Measurements from ENCODE around the gene IGLL5.

The IGLL5 gene

DNA sequence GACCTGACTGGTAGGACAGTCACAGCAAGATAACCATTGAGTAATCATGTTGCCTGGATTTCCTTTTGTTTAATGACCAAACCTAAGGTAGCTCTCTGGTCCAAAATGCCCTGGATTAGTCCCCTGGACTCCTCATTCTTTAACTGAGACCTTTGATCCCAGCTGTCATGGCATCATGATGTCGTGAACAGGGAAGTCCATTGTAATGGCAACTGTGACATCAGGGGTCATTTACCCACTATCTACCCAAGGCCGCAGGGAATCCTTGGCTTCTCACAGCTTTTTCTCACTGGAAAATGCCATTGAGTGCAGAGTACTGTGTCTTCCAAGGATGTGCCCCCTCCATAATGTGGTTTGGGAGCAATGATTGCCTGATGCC is 29.1 kb upstream of the IGLL5 start:
- no peak for DNase-seq
- Histone ChIP-seq H3K27ac (ENCODE audit: insufficient read depth, low read length, poor library complexity, severe bottlenecking) (no peak overlapping the region), H3K36me3 (ENCODE audit: control insufficient read depth, insufficient read depth, low read length) (no peaks in the 10 kb centered on the region), H3K4me1 (ENCODE audit: control insufficient read depth, insufficient read depth, low read length, poor library complexity, severe bottlenecking) (no peaks in the 10 kb centered on the region), H3K9me3 (ENCODE audit: control insufficient read depth, low read length) (no peaks in the 10 kb centered on the region), H3K4me3 (ENCODE audit: insufficient read depth, low read depth, low read length, poor library complexity, severe bottlenecking) (no peak overlapping the region), H3K27me3 (replicated peaks; ENCODE audit: control insufficient read depth, insufficient read depth, low read length, poor library complexity, severe bottlenecking) (no peaks in the 10 kb centered on the region)

DNA sequence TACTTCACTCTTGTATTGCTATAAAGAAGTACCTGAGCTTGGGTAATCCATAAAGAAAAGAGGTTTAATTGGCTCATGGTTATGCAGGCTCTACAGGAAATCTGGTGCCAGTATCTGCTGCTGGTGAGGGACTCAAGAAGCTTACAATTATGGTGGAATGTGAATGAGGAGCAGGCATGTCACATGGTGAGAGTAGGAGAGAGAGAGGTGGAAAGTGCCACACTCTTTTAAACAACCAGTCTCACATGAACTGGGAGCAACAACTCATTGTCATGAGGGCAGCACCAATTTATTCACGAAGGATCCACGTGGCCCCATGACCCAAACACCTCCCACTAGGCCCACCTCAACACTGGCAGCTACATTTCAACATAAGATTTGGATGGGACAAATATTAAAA is 24.6 kb upstream of the IGLL5 start:
- Histone ChIP-seq H3K27ac (ENCODE audit: insufficient read depth, low read length, poor library complexity, severe bottlenecking) (no peak overlapping the region), H3K27me3 (replicated peaks; ENCODE audit: control insufficient read depth, insufficient read depth, low read length, poor library complexity, severe bottlenecking) (no peaks in the 10 kb centered on the region), H3K9me3 (ENCODE audit: control insufficient read depth, low read length) (no peaks in the 10 kb centered on the region), H3K4me1 (ENCODE audit: control insufficient read depth, insufficient read depth, low read length, poor library complexity, severe bottlenecking) (peaks cover 24% of the 10 kb centered on the region), H3K4me3 (ENCODE audit: insufficient read depth, low read depth, low read length, poor library complexity, severe bottlenecking) (no peak overlapping the region), H3K36me3 (ENCODE audit: control insufficient read depth, insufficient read depth, low read length) (no peaks in the 10 kb centered on the region)
- no peak for DNase-seq

DNA sequence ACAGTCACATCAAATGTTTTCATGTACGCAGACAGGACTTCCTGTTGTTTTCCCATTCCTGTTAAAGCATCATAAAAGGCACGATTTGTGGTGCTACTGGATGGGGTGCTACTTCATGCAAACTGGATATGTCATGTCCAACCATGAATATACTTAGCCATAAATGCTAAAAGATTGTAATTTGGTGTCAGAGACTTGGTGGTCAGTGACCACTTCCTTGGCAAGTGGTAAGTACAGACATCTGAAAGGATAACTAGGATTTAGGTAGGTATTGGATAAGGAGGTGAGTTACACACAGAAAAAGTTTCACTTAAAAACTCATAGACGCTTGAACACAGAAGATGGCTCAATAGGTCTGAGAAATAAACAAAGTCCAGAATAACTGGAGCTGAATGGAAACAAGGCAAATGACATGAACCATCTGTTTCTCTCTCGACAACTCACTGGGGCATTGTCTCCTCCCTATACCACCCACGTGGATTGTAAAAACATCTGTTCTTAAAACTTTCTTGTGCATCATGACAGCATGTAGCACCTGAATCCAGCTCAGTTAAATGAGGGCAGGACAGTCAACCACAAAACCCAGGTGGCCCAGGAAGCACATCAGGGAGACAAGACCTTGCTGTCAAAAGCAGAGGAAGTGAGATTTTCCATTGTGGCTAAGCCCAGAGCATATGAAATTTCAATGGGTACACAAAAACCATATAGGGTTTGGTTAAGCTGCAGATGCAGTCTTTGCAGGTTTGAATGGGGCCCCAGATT is 22.1 kb upstream of the IGLL5 start:
- H3K9me3 ChIP-seq (ENCODE audit: control insufficient read depth, low read length): no peaks in the 10 kb centered on the region
- H3K27ac ChIP-seq (ENCODE audit: insufficient read depth, low read length, poor library complexity, severe bottlenecking): no peak overlapping the region
- H3K4me1 ChIP-seq (ENCODE audit: control insufficient read depth, insufficient read depth, low read length, poor library complexity, severe bottlenecking): peaks cover 24% of the 10 kb centered on the region
- H3K4me3 ChIP-seq (ENCODE audit: insufficient read depth, low read depth, low read length, poor library complexity, severe bottlenecking): no peak overlapping the region
- H3K36me3 ChIP-seq (ENCODE audit: control insufficient read depth, insufficient read depth, low read length): no peaks in the 10 kb centered on the region
- H3K27me3 ChIP-seq (replicated peaks; ENCODE audit: control insufficient read depth, insufficient read depth, low read length, poor library complexity, severe bottlenecking): no peaks in the 10 kb centered on the region
- no peak for DNase-seq

DNA sequence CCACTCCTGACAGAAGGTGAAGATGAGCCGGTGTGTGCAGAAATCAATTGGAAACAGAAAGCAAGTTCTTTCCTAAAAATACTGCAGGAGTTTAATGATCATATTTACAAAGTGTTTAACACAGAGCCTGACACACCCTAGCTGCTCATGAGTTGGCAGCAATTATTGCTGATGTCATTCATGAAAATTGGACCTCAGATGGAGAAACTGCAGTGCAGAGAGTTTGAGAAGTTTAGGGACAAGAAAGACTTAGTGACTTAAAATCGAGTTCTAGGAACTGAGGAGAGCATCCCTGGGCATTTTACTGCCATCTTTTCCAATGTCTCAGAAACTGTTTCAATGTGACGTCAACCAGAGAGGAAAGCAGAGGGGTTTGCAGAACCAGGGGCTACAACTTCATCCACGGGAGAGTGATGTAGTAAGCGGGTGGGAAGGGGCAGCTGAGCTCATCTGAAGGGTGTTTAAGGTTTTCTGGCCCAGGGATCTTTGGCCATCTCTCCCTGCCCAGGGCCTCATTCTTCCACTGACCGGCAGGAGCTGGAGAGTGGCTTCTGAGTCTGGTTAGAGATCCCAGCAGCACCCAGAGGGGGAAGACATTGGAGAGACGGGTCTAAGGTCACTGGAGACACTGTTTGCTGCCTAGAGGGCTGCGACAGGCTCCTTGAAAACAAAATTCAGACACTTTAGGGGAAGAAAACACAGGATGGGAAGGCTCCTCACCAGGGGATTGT is 21.1 kb upstream of the IGLL5 start:
- H3K4me1 ChIP-seq (ENCODE audit: control insufficient read depth, insufficient read depth, low read length, poor library complexity, severe bottlenecking): peaks cover 24% of the 10 kb centered on the region
- no peak overlapping the region for H3K4me3 ChIP-seq (ENCODE audit: insufficient read depth, low read depth, low read length, poor library complexity, severe bottlenecking)
- H3K27me3 ChIP-seq (replicated peaks; ENCODE audit: control insufficient read depth, insufficient read depth, low read length, poor library complexity, severe bottlenecking): no peaks in the 10 kb centered on the region

DNA sequence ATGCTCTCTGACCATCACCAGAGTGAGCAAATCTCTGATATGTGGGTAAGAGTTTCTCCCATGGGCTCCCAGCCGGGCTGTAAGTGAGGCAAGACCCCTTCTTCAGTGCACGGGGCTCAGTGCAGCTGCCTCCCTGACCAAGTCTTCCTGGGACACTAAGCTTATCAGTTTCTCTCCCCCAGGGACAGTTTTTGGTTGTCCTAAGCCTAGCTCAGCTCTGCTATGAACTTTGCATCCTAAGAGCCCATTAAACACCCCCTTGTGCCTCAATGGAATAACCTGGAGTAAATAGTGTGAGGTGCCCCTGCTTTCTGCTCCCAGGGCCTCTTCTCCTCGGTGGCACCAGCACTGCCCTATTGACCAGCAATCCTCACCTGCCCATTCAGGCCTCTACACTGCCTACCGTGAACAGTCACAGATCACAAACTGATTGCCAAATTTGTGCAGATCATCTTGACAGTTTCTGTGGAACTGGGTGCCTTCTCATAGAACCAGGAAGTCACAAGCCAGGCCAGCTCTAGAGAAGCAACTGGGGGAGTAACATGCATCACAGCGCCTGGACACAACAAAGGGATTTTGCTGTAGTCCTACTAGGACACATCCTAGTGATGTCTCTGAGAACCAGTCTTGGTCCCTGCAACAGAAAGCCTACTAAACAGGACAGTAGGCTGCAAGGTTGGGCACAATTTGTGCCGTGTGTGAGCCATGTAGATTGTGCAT is 19.5 kb upstream of the IGLL5 start:
- no peak overlapping the region for H3K4me3 ChIP-seq (ENCODE audit: insufficient read depth, low read depth, low read length, poor library complexity, severe bottlenecking)
- no peak for DNase-seq
- no peaks in the 10 kb centered on the region for H3K36me3 ChIP-seq (ENCODE audit: control insufficient read depth, insufficient read depth, low read length)
- H3K9me3 ChIP-seq (ENCODE audit: control insufficient read depth, low read length): no peaks in the 10 kb centered on the region
- H3K27ac ChIP-seq (ENCODE audit: insufficient read depth, low read length, poor library complexity, severe bottlenecking): no peak overlapping the region
- H3K27me3 ChIP-seq (replicated peaks; ENCODE audit: control insufficient read depth, insufficient read depth, low read length, poor library complexity, severe bottlenecking): no peaks in the 10 kb centered on the region
- peaks cover 24% of the 10 kb centered on the region for H3K4me1 ChIP-seq (ENCODE audit: control insufficient read depth, insufficient read depth, low read length, poor library complexity, severe bottlenecking)

More for the DNA sequence above, 21.1 kb upstream of the IGLL5 start:
- Histone ChIP-seq H3K9me3 (ENCODE audit: control insufficient read depth, low read length) (no peaks in the 10 kb centered on the region), H3K36me3 (ENCODE audit: control insufficient read depth, insufficient read depth, low read length) (no peaks in the 10 kb centered on the region), H3K27ac (ENCODE audit: insufficient read depth, low read length, poor library complexity, severe bottlenecking) (no peak overlapping the region)
- DNase-seq: no peak

DNA sequence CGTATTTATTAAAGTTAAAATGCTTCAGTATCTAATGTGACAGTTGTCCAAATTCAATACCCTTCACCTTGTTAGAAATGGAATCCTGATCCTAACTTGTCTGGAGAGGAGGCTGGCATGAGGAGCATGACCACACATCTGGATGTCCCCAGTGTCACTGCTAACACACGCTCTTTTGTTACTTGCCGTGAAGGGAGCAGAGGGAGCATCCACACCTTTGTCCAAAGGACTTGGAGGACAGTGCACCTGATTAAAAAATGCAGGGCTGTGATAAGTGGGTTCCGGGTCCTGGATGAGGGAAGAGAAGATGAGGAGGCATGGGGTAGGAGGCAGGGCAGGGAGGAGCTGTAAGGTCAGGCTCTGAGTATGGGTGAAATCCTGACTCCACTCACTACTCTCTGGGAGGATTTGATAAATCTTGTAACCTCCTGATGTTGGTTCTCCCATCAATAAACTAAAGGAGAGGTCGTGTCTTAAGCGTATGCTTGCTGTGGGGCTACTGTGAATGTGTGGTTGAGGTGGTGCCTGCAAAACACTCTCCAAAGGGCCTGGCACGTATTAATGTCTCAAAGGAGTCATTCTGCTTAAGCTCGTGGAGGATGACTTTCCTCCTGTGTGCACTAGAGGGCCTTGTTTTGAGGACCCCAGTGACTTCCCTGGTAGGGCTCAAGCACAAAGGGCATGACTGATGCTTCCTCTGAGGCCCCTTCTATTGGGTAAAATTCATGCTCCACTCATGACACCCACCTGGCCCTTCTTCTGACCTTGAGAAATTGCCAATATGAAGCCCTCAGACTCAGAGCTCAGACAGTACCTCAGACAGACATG is 16.8 kb upstream of the IGLL5 start:
- Histone ChIP-seq H3K36me3 (ENCODE audit: control insufficient read depth, insufficient read depth, low read length) (no peaks in the 10 kb centered on the region), H3K27ac (ENCODE audit: insufficient read depth, low read length, poor library complexity, severe bottlenecking) (no peak overlapping the region), H3K4me1 (ENCODE audit: control insufficient read depth, insufficient read depth, low read length, poor library complexity, severe bottlenecking) (peaks cover 11% of the 10 kb centered on the region), H3K9me3 (ENCODE audit: control insufficient read depth, low read length) (peaks cover 5% of the 10 kb centered on the region), H3K27me3 (replicated peaks; ENCODE audit: control insufficient read depth, insufficient read depth, low read length, poor library complexity, severe bottlenecking) (no peaks in the 10 kb centered on the region), H3K4me3 (ENCODE audit: insufficient read depth, low read depth, low read length, poor library complexity, severe bottlenecking) (no peak overlapping the region)
- no peak for DNase-seq

DNA sequence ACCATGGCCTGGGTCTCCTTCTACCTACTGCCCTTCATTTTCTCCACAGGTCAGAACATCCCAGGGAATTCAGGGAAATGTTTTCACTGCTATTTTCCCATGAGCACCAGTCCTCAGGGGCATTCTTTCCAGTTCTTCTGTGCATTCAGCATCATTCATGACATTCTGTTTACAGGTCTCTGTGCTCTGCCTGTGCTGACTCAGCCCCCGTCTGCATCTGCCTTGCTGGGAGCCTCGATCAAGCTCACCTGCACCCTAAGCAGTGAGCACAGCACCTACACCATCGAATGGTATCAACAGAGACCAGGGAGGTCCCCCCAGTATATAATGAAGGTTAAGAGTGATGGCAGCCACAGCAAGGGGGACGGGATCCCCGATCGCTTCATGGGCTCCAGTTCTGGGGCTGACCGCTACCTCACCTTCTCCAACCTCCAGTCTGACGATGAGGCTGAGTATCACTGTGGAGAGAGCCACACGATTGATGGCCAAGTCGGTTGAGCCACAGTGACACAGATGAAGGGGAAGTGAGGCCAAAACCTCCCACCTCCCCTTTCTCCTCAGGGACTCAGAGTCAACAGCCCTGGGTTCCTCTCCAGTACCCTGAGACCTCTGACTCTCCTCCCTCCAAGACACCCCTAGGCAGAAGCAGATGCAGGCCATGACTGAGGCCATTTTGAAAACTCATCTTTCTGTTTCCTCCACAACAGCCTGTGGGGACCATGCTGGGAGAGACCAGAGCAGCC is 15.9 kb upstream of the IGLL5 start:
- H3K27ac ChIP-seq (ENCODE audit: insufficient read depth, low read length, poor library complexity, severe bottlenecking): no peak overlapping the region
- H3K9me3 ChIP-seq (ENCODE audit: control insufficient read depth, low read length): peaks cover 5% of the 10 kb centered on the region
- H3K4me3 ChIP-seq (ENCODE audit: insufficient read depth, low read depth, low read length, poor library complexity, severe bottlenecking): no peak overlapping the region
- no peaks in the 10 kb centered on the region for H3K36me3 ChIP-seq (ENCODE audit: control insufficient read depth, insufficient read depth, low read length)
- H3K4me1 ChIP-seq (ENCODE audit: control insufficient read depth, insufficient read depth, low read length, poor library complexity, severe bottlenecking): peaks cover 2% of the 10 kb centered on the region
- DNase-seq: no peak
- no peaks in the 10 kb centered on the region for H3K27me3 ChIP-seq (replicated peaks; ENCODE audit: control insufficient read depth, insufficient read depth, low read length, poor library complexity, severe bottlenecking)

DNA sequence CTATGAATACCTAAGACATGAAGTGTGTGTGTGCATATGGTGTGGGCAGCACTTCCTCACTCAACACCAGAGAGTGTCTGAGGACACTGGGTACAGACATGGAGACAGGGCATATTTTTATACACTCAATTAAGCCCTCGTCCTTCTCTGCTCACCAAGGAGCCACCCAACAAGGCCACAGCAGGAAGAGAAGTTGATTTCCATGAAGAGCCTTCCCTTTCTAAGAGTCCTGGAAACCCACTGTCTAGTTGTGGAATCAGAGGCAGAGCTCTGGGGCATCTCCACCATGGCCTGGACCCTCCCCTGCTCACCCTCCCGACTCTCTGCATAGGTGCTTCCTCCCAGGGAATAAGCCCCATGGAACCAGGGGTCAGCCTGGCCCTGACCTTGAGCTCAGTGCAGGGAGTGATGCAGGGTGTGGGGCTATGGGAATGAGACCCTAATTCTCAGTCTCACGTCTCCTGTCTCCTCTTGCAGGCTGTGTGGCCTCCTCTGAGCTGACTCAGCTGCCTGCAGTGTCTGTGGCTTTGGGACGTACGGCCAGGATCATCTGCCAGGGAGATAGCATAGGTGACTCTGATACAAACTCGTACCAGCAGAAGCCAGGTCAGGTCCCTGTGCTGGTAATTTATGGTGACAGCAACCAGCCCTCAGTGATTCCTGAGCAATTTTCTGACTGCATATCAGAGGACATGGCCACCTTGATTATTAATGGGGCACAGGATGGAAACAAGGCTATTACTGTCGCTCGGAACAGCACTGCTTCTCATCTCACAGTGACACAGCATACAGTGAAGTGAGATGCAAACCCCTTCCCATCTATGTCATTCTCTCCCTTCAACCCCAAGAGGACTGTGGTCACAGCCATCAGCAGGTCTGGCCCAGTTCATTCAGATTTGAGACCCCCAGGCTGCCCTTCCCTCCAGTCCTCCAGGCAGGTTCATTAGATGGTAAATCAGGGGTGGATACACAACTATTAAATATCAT is 14.6 kb upstream of the IGLL5 start:
- Histone ChIP-seq H3K27me3 (replicated peaks; ENCODE audit: control insufficient read depth, insufficient read depth, low read length, poor library complexity, severe bottlenecking) (no peaks in the 10 kb centered on the region), H3K27ac (ENCODE audit: insufficient read depth, low read length, poor library complexity, severe bottlenecking) (no peak overlapping the region), H3K4me3 (ENCODE audit: insufficient read depth, low read depth, low read length, poor library complexity, severe bottlenecking) (no peak overlapping the region), H3K4me1 (ENCODE audit: control insufficient read depth, insufficient read depth, low read length, poor library complexity, severe bottlenecking) (no peaks in the 10 kb centered on the region), H3K36me3 (ENCODE audit: control insufficient read depth, insufficient read depth, low read length) (no peaks in the 10 kb centered on the region), H3K9me3 (ENCODE audit: control insufficient read depth, low read length) (peaks cover 5% of the 10 kb centered on the region)
- DNase-seq: no peak
